IPS-NIHi7 (cell line): ENCODE results near the gene CLEC20A.

Source experiments
- DNase-seq: peaks from one replicate; pipeline ENCODE4 v3.0.0; 2012; ENCODE audit warnings: mixed read lengths; ENCODE audit errors: extremely low spot score

The CLEC20A gene

GRCh38 chr1:178472531-178472930 lies 24.2 kb downstream of the CLEC20A start:
- DNase-seq = no peak

GRCh38 chr1:178470411-178470960 lies 26.3 kb downstream of the CLEC20A start:
- DNase-seq = no peak

GRCh38 chr1:178467837-178468236 lies 28.9 kb downstream of the CLEC20A start:
- no peak for DNase-seq

- no peak for DNase-seq
These were observed 31.8 kb downstream of the CLEC20A start for GRCh38 chr1:178465011-178465410.

- DNase-seq = no peak
These were observed 32.2 kb downstream of the CLEC20A start for GRCh38 chr1:178464566-178464965.

GRCh38 chr1:178464141-178464540 lies 32.6 kb downstream of the CLEC20A start:
- DNase-seq = no peak

GRCh38 chr1:178461701-178462100 lies 35.1 kb downstream of the CLEC20A start:
- no peak for DNase-seq

GRCh38 chr1:178461104-178461503 lies 35.7 kb downstream of the CLEC20A start:
- DNase-seq = no peak

- no peak for DNase-seq
These were observed 38.6 kb downstream of the CLEC20A start for GRCh38 chr1:178458203-178458602.

GRCh38 chr1:178457651-178458050 lies 39.1 kb downstream of the CLEC20A start:
- no peak for DNase-seq

GRCh38 chr1:178456472-178456871 lies 40.3 kb downstream of the CLEC20A start:
- no peak for DNase-seq

- no peak for DNase-seq
These were observed 44.8 kb downstream of the CLEC20A start for GRCh38 chr1:178452013-178452412.

- DNase-seq = no peak
These were observed 45.2 kb downstream of the CLEC20A start for GRCh38 chr1:178451529-178451928.

GRCh38 chr1:178450871-178451270 lies 45.9 kb downstream of the CLEC20A start:
- no peak for DNase-seq

GRCh38 chr1:178442925-178443324 lies 53.8 kb downstream of the CLEC20A start:
- no peak for DNase-seq

- no peak for DNase-seq
These were observed 58.3 kb downstream of the CLEC20A start for GRCh38 chr1:178438432-178438831.

GRCh38 chr1:178436899-178437298 lies 59.9 kb downstream of the CLEC20A start:
- DNase-seq = no peak

- DNase-seq = no peak
These were observed 61.8 kb downstream of the CLEC20A start for GRCh38 chr1:178434899-178435435.

GRCh38 chr1:178434360-178434759 lies 62.4 kb downstream of the CLEC20A start:
- no peak for DNase-seq
